ENCODE data around the gene SLC46A2.

Gene SLC46A2

DNA sequence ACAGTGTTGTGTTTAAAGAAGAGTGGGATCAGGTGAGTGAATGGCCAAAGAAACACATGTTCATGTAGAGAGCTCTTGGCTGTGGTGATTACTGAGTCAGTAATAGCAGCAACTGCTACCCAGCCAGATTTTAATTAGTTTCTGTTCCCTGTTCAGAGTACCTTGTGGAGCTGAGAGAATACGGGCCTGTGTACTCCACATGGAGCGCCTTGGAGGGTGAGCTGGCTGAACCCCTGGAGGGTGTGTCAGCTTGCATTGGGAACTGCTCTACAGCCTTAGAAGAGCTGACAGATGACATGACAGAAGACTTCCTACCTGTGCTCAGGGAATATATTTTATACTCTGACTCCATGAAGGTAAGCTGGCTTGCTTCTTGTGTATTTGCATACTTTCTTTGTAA lies 52.3 kb downstream of the SLC46A2 start:
- in situ Hi-C loops (cut with MboI; ENCODE audit: low sequenced_read_pairs): no loop called here

DNA sequence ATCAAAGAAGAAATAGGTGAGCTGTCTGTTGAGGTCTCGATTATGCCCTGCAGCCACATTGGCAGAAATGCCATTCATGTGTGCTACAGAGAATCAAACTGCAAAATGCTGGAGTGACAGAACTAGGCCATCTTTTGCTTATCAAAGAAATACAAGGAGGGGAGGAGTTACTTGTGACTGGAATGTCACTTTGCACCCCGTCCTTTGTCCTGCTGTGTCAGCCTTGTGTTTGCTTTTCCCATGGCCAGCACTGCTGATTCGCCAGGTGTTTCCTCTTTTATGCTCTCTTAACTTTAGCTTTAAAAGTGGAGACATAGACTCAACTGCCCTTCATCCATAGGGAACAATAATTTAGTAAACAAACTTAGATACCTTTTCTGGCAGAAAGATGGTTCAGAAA lies 54.3 kb downstream of the SLC46A2 start:
- in situ Hi-C loops (cut with MboI; ENCODE audit: low sequenced_read_pairs): no loop called here

DNA sequence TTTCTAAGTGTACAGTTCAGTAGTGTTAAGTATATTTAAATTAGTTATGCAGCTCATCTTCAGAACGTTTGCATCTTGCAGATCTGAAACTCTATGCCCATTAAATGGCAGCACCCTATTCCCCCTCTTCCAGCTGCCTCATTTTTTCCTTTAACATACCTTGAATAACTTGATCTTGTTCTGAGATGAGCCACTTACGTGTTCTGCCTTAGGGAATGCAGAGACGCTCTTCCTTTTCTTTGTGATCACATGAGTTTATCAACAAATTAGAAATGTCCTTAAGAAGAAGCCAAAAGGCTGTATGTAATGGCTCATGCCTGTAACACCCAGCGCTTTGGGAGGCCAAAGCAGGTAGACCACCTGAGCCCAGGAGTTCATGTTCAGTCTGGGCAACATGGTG lies 57.6 kb downstream of the SLC46A2 start:
- in situ Hi-C loops (cut with MboI; ENCODE audit: low sequenced_read_pairs): no loop called here

GRCh38 chr9:112831969-112832368 lies 58.7 kb downstream of the SLC46A2 start:
- in situ Hi-C loops (cut with MboI; ENCODE audit: low sequenced_read_pairs): no loop called here

- in situ Hi-C loops (cut with MboI; ENCODE audit: low sequenced_read_pairs): no loop called here
Measured at GRCh38 chr9:112831281-112831851, 59.3 kb downstream of the SLC46A2 start.

Measured in HL-60/S4 (cell line).